AG04449 (cell line): ENCODE measurements around the gene SPOCK3.

Source experiments
- CTCF ChIA-PET: fragments of 350-600 bp; formaldehyde crosslinking; extraction: SDS; loops from one replicate; lab custom pipeline; 2021; ENCODE audit warnings: antibody characterized with exemption; lab: Yijun Ruan, JAX
- POLR2A ChIA-PET: fragments of 400-600, 350-600 bp; formaldehyde crosslinking; extraction: SDS; loops from one replicate; lab custom pipeline; 2020; ENCODE audit warnings: antibody characterized with exemption, inconsistent platforms; lab: Yijun Ruan, JAX
- DNase-seq: peaks from one replicate; pipeline ENCODE4 v3.0.0-alpha.2; 2010; ENCODE audit warnings: low read depth, low spot score
- H3K4me3 ChIP-seq: 2 replicates; pipeline ENCODE4 v1.5.1; 2011; ENCODE audit warnings: low read depth, mild to moderate bottlenecking, control low read depth, low read length
- CTCF ChIP-seq: IDR thresholded peaks from one replicate; pipeline ENCODE4 v1.5.1; 2011; ENCODE audit warnings: mild to moderate bottlenecking, moderate library complexity, low read length, control low read depth, inconsistent platforms; ENCODE audit not compliant: insufficient read depth; ENCODE audit errors: missing control alignments

Gene SPOCK3

GRCh38 chr4:166687828-166688227 is 546.5 kb downstream of the SPOCK3 start:
- H3K4me3 ChIP-seq, result no peak overlapping the region
- CTCF ChIA-PET, result no interaction called here
- TF ChIP-seq CTCF, result no peak
- POLR2A ChIA-PET, result no interaction called here
- no peak for DNase-seq
